GM13977 (cell line): Measurements from ENCODE around the gene FA2H.
"Not testable (repeated sequence)": the region's sequence is repeated elsewhere in the genome, so short reads cannot be mapped to it uniquely, and the experiment has no call there.

ENCODE experiments used
- DNase-seq: peaks from one replicate; pipeline ENCODE4 v3.0.0; 2012; ENCODE audit warnings: low spot score
- in situ Hi-C: fragments of 300-500 bp; cut with MboI; formaldehyde crosslinking; loops from one replicate; pipeline ENCODE4 v1.12.0; 2022; ENCODE audit warnings: low sequenced_read_pairs, low pct_unique_long_range_greater_than_20kb, mixed read lengths, inconsistent platforms; ENCODE audit not compliant: unreplicated experiment
- TF ChIP-seq, protein P1 (sequence below): IDR thresholded peaks from 2 replicates; pipeline ENCODE4 v1.5.1; 2012; ENCODE audit warnings: mild to moderate bottlenecking, control low read depth; ENCODE audit not compliant: insufficient read depth; ENCODE audit errors: extremely low read depth, missing control alignments

The FA2H gene

DNA sequence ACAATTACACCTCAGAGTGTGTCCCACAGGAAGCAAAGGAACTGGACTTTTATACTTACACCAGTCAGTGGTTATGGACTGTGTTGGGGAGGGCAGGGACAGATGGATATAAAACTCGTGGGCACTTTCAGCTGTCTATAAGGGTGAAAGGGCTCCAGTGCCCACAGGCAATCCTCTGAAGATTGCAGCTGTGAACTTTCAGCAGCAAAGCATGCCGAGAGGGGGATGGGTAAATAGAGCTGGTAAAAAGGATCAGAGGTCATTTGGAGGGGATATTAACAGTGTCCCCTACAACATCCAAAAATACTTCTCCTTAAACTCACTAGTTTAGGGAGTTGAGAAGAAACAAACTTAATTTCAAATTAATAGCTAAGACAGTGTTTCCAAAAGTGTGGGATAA lies 94.6 kb downstream of the FA2H start:
- in situ Hi-C loops: no loop called here
- DNase-seq: no peak
- TF ChIP-seq, protein P1, sequence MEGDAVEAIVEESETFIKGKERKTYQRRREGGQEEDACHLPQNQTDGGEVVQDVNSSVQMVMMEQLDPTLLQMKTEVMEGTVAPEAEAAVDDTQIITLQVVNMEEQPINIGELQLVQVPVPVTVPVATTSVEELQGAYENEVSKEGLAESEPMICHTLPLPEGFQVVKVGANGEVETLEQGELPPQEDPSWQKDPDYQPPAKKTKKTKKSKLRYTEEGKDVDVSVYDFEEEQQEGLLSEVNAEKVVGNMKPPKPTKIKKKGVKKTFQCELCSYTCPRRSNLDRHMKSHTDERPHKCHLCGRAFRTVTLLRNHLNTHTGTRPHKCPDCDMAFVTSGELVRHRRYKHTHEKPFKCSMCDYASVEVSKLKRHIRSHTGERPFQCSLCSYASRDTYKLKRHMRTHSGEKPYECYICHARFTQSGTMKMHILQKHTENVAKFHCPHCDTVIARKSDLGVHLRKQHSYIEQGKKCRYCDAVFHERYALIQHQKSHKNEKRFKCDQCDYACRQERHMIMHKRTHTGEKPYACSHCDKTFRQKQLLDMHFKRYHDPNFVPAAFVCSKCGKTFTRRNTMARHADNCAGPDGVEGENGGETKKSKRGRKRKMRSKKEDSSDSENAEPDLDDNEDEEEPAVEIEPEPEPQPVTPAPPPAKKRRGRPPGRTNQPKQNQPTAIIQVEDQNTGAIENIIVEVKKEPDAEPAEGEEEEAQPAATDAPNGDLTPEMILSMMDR: no peak

- in situ Hi-C loops: no loop called here
These were observed 96.8 kb downstream of the FA2H start for GRCh38 chr16:74677868-74678267.

DNA sequence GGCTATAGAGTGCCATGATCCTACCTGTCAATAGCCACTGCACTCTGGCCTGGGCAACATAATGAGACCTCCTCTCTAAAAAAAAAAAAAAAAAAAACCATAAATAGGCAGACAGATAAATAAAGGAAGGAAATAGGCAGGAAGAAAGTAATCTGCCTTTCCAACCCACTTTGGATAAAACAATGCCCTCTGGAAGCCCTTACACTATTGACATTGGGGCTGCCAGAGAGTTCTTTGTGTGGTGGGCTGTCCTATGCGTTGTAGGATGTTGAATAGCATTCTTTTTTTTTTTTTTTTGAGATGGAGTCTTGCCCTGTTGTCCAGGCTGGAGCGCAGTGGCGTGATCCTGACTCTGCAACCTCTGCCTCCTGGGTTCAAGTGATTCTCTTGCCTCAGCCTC lies 100.7 kb downstream of the FA2H start:
- no peak for DNase-seq
- in situ Hi-C loops: no loop called here
- TF ChIP-seq, protein P1: no peak

More at GRCh38 chr16:74677868-74678267, 96.8 kb downstream of the FA2H start:
- no peak for DNase-seq
- TF ChIP-seq, protein P1: no peak

GRCh38 chr16:74668877-74669276 lies 105.7 kb downstream of the FA2H start:
- in situ Hi-C loops, DNase-seq: not testable (repeated sequence)

DNA sequence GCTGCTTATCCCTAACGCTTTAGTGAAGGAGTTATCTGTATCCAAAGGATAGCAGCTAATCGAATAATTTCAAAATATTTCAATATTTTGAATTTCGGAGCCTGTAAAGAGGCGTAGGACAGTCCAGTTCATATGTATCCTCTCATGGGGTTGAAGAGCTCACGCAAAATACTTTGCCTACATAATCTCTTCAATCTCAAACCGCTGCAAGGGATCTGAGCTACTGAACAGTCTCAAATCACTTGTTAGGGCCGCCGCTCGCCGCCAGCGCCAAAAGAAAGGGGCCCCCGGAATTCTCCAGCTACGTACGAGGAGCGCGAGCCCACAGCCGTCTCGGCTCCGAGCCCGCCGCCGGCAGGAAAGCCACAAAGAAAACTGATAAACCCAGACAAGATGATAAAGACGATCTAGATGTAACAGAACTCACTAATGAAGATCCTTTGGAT lies 107.3 kb downstream of the FA2H start:
- TF ChIP-seq, protein P1: no peak
- in situ Hi-C loops: no loop called here
- DNase-seq: peak; percentile 17

GRCh38 chr16:74666425-74667254 lies 108.0 kb downstream of the FA2H start, which contains the start of gene RFWD3:
Gene RFWD3, minus strand, starts transcription at chr16:74666877. Its CDS starts 5,428 bp downstream, at chr16:74661449.
- TF ChIP-seq, protein P1: no peak
- DNase-seq: peak; percentile 99
- in situ Hi-C loops: no loop called here

- no peak for DNase-seq
- in situ Hi-C loops: no loop called here
- TF ChIP-seq, protein P1: no peak
These were observed 108.6 kb downstream of the FA2H start for GRCh38 chr16:74666010-74666421.
